Epithelial cell of proximal tubule (primary cell): Measurements from ENCODE around the gene NDRG4. TPM values are rescaled to one million over a fixed set of nuclear protein-coding genes. Genes with fewer than 3 reads are reported as not detected.

ENCODE experiments used
- DNase-seq: peaks from one replicate; pipeline ENCODE4 v3.0.0-alpha.2; 2011; ENCODE audit warnings: low read depth
- H3K4me3 ChIP-seq: 2 replicates; pipeline ENCODE4 v1.5.1; 2011; ENCODE audit warnings: low read depth, mild to moderate bottlenecking, low read length
- total RNA-seq: library from RNA; depleted of rRNA; stranded (reverse); fragments of >200 nt; gene quantifications from 2 replicates; pipeline ENCODE4 v1.2.3, GENCODE V29; 2015
- TF ChIP-seq, protein P1 (sequence below): conservative IDR thresholded peaks from 2 replicates; pipeline ENCODE4 v1.5.1; 2012; ENCODE audit warnings: low read depth, mild to moderate bottlenecking, low read length

The NDRG4 gene
- total RNA-seq, 1 donor from 2014 or later = 30.8 TPM

DNA sequence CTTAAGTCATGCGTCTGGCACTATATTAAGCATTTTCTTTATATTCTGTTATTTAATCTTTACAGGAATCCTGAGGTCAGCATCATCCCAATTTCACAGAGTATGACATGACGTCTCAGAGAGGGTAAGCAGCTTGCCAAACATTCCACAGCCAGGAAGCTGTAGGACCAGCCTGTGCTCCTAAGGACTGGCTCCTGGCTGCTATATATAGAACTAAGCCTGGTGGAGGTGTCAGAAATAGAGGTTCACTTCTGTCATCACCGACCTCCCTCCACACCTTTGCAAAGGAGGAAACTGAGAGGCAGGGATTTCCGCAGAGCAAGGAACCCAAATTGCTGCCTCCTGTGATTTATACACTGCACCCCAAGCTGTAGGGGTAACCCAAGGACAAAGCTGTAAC is 37.9 kb upstream of the NDRG4 start:
- TF ChIP-seq, protein P1, sequence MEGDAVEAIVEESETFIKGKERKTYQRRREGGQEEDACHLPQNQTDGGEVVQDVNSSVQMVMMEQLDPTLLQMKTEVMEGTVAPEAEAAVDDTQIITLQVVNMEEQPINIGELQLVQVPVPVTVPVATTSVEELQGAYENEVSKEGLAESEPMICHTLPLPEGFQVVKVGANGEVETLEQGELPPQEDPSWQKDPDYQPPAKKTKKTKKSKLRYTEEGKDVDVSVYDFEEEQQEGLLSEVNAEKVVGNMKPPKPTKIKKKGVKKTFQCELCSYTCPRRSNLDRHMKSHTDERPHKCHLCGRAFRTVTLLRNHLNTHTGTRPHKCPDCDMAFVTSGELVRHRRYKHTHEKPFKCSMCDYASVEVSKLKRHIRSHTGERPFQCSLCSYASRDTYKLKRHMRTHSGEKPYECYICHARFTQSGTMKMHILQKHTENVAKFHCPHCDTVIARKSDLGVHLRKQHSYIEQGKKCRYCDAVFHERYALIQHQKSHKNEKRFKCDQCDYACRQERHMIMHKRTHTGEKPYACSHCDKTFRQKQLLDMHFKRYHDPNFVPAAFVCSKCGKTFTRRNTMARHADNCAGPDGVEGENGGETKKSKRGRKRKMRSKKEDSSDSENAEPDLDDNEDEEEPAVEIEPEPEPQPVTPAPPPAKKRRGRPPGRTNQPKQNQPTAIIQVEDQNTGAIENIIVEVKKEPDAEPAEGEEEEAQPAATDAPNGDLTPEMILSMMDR = no peak
- no peak for DNase-seq
- H3K4me3 ChIP-seq = no peak overlapping the region

DNA sequence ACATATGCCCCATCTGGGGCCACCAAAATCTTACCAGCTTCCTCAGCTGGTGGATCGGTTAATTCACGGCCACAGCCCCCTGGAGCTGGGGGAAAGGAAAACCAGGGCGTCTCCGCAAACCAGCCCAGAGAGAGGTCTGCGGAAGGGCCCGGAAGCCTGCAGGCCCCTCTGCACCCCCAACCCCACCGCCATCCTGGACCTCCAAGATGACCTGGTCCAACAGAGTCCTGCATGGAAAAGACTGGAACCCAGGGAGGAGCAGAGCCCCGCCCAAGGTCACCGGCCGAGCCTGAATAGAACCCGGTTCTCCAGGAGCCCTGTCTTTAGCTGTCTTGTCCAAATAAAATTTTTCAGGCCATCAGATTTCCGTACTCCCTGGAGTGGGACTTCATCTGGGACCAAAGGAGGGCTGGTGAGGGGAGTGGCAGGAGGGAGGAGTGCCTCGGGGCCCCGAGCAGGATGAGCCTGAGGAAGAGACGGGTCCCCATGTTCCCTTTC is 37.4 kb upstream of the NDRG4 start:
- H3K4me3 ChIP-seq = no peak overlapping the region
- TF ChIP-seq, protein P1 = no peak
- no peak for DNase-seq

DNA sequence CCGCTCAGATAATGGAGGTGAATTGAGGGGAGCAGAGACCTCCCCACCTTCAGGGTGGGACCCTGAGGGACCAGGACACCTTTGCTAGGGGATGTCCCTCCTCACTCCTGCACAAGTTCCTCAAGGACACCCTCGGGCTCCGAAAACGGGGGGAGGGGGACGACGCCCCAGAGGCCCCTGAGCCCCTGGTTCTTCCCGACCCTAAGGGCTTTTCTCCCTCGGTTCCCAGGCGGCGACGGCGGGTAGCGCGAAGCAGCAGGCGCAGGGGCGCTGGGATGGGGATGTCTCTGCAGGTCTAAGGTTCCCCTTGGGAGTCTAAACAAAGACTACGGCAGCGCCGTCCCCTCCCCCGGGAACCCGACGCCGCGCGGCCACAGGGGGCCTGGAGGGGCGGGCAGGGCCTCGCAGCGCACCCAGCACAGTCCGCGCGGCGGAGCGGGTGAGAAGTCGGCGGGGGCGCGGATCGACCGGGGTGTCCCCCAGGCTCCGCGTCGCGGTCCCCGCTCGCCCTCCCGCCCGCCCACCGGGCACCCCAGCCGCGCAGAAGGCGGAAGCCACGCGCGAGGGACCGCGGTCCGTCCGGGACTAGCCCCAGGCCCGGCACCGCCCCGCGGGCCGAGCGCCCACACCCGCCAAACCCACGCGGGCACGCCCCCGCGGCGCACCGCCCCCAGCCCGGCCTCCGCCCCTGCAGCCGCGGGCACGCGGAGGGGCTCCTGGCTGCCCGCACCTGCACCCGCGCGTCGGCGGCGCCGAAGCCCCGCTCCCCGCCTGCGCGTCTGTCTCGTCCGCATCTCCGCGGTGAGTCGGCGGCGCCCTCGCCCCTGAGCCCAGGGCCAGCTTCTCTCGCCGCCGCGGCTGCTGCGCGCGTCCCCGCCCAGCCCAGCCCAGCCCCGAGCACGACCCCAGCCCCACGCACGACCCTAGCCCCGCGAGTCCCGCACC is 36.7 kb upstream of the NDRG4 start:
- no peak for DNase-seq
- peak overlapping the region; percentile 28 for H3K4me3 ChIP-seq
- TF ChIP-seq, protein P1 = no peak

DNA sequence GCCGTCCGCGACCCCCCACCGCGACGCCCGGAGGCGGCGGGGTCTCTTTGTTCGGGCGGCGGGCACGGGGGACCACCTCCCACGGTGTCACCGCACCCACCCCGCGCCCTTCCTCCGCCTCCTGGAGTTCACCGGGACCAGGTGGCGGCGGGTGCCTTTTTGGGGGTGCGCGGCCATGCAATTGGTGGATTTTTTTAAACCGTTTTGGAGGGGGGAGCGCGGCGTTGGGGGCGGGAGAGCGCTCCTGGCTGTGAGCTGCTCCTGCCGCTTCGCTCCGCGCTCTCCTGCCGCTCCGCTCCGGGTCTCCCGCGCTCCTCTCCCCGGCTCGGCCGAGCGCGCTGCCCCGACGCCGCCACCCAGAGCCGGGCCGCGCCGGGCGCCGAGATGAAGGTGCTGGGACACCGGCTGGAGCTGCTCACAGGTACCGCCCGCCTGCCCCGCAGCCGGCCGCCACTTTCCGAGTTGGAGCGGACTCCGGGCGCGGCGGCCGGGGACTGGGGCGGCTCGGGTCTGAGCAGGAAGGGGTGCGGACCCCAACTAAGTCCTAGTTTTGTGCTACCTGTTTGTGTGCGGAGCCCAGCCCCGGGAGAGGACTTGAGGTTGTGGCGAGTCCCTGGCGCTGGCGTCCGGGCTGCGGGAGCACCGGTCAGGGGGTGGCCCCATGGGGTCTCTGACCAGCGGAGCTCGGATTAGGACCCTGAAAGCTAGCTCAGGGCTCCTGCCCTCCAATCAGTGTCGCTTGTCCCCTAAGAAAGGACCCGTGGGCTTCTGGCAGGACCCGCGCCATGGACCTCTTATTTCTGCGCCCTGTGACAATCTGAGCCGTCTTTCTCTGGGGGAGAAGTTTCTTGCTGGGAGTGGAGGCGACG is 35.7 kb upstream of the NDRG4 start:
- peak overlapping the region; percentile 28 for H3K4me3 ChIP-seq
- DNase-seq = no peak
- TF ChIP-seq, protein P1 = no peak

DNA sequence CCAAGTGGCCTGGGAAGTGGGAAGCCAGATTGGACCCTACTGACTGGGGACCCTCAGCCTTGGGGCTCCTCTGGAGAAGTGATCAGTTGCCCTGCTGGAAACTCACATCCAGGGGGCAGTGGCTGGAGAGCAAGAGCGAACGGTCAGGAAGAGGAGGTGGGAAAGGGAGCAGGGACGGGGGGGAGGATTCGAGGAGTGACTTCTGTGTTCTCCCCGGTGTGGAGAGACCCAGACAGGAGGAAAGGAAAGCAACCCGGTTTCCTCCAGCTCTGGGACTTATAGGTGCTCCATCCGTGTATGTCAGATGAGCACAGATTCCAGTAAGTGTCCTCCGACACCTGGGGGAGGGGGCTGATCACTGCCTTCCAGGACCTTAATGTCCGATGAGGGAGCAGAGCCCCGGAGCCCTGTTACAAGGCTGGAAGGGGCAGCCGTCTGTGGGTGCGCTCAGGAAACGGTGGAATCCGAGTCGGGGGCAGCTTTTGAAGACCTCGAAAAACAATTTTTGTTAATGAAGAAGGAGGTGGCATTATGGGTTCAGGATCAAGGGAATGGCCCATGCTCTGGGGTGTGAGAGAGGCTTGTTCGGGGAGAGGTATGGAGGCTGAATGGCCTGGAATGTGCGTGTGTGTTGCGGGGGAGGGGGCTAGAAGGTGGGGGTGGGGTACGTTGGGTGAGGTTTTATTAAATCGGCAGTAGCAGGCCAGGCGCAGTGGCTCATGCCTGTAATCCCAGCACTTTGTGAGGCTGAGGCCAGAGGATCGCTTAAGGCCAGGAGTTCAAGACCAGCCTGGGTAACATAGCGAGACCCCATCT is 34.8 kb upstream of the NDRG4 start:
- H3K4me3 ChIP-seq = no peak overlapping the region
- DNase-seq = no peak
- TF ChIP-seq, protein P1 = peak; percentile 32

DNA sequence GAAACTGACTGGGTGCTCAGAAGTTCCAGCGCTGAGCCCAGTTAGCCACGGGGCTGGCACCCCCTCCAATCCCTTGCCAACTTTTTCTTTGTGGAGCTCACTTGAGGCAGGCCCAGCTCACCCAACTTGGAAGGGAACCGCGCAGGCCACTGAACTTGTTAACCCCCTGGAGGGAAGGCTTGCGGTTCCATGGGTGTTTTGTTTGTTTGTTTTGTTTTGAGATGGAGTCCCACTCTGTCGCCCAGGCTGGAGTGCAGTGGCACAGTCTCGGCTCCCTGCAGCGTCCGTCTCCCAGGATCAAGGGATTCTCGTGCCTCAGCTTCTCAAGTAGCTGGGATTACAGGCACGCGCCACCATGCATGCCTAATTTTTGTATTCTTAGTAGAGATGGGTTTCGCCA is 34.1 kb upstream of the NDRG4 start:
- TF ChIP-seq, protein P1 = no peak
- DNase-seq = no peak
- H3K4me3 ChIP-seq = no peak overlapping the region
